NT2/D1 (cell line): ENCODE measurements around the gene SLC6A12.

Experiments used
- YY1 ChIP-seq: IDR thresholded peaks from 2 replicates; pipeline ENCODE4 v1.6.1; 2011; ENCODE audit not compliant: insufficient read length, insufficient read depth
- ZNF274 ChIP-seq: IDR thresholded peaks from 2 replicates; pipeline ENCODE4 v1.6.1; 2011; ENCODE audit warnings: mild to moderate bottlenecking, low read depth, low read length

DNA sequence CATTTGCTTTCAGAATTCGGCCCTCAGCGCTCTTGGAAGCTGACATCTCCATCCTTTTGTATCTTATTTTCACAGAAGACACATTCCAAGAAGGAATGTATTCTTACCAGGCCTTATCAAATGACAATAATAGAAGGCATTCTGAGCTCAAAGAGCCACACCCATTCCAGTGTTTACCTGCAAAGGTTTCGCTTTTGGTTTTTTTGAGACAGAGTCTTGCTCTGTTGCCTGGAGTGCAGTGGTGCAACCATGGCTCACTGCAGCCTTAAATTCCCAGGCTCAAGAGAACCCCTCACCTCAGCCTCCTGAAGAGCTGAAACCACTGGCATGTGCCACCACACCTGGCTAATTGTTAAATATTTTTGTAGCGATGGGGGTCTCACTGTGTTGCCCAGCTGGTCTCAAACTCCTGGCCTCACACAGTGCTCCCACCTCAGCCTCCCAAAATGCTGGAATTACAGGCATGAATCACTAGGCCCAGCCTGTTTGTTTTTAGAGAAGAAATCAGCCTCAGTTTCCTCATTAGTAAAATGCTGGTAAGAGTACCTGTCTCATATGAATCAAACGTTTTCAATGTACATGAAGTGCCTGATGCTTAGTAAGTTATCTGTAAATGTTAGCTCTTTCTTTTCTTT, 69.2 kb downstream of the SLC6A12 start:
- TF ChIP-seq ZNF274 (no peak), YY1 (no peak)
